SK-N-SH (cell line): Measurements from ENCODE around the gene LPP. TPM values are rescaled to one million over a fixed set of nuclear protein-coding genes. Genes with fewer than 3 reads are reported as not detected.
A peak's percentile ranks its signal among the peaks of the same experiment; 100 is the strongest.

Experiments
- CTCF ChIA-PET: fragments of 300-600, 350-600 bp; formaldehyde crosslinking; extraction: SDS; loops from one replicate; lab custom pipeline; 2021; lab: Yijun Ruan, JAX
- POLR2A ChIA-PET: fragments of 350-600 bp; sonication (Branson Sonifier 250); formaldehyde crosslinking; extraction: SDS; loops from one replicate; lab custom pipeline; 2020; ENCODE audit warnings: antibody characterized with exemption, inconsistent platforms; lab: Yijun Ruan, JAX
- DNase-seq: peaks from one replicate; pipeline ENCODE4 v3.0.0; 2012
- H2AFZ ChIP-seq: fragments of 200-600 bp; sonication (generic); 2 replicates; pipeline ENCODE4 v1.8.1; 2016; ENCODE audit warnings: antibody characterized with exemption, mild to moderate bottlenecking, low read depth
- H3F3A ChIP-seq: fragments of 200-600 bp; sonication (generic); replicated peaks from 2 replicates; pipeline ENCODE3; 2016; ENCODE audit warnings: antibody characterized with exemption, mild to moderate bottlenecking; ENCODE audit not compliant: insufficient read depth
- H3K27ac ChIP-seq, 2 experiments: fragments of 200-500 bp in 1 of 2; fragments of 200-600 bp in 1 of 2; sonication (Bioruptor generic) in 1 of 2; sonication (generic), shearing (Covaris generic) in 1 of 2; 2 replicates each; pipeline versions ENCODE4 v1.5.1 to v1.6.1; 2014 to 2016; ENCODE audit warnings: low read depth in 2 of 2, inconsistent platforms in 1 of 2, low read length in 1 of 2, mild to moderate bottlenecking in 1 of 2, mixed read lengths in 1 of 2
- H3K27me3 ChIP-seq: fragments of 200-600 bp; sonication (generic), shearing (Covaris generic); 2 replicates; pipeline ENCODE4 v1.6.1; 2016; ENCODE audit warnings: mixed run types; ENCODE audit not compliant: insufficient read depth
- H3K36me3 ChIP-seq, 2 experiments: fragments of 200-500 bp in 1 of 2; fragments of 200-600 bp in 1 of 2; sonication (Bioruptor generic) in 1 of 2; sonication (generic) in 1 of 2; replicated peaks in 1 of 2; 2 replicates each; pipeline versions ENCODE3 to v1.5.1; 2014 to 2016; ENCODE audit warnings: low read length in 1 of 2, mild to moderate bottlenecking in 1 of 2; ENCODE audit not compliant: insufficient read depth in 2 of 2, control insufficient read depth in 1 of 2
- H3K4me1 ChIP-seq, 2 experiments: fragments of 200-500 bp in 1 of 2; fragments of 200-600 bp in 1 of 2; sonication (Bioruptor generic) in 1 of 2; sonication (generic), shearing (Covaris generic) in 1 of 2; 2 replicates each; pipeline versions ENCODE4 v1.5.1 to v1.6.1; 2014 to 2016; ENCODE audit warnings: low read depth in 1 of 2, low read length in 1 of 2, mixed run types in 1 of 2; ENCODE audit not compliant: insufficient read depth in 2 of 2, control insufficient read depth in 1 of 2
- H3K4me2 ChIP-seq: fragments of 200-600 bp; sonication (generic), shearing (Covaris generic); 2 replicates; pipeline ENCODE4 v1.6.1; 2017; ENCODE audit warnings: mixed run types
- H3K4me3 ChIP-seq, 2 experiments: fragments of 200-500 bp in 1 of 2; fragments of 200-600 bp in 1 of 2; sonication (Bioruptor generic) in 1 of 2; sonication (generic), shearing (Covaris generic) in 1 of 2; 2 replicates each; pipeline versions ENCODE4 v1.5.1 to v1.8.1; 2014 to 2016; ENCODE audit warnings: low read depth in 2 of 2, inconsistent platforms in 1 of 2, low read length in 1 of 2, mild to moderate bottlenecking in 1 of 2, mixed read lengths in 1 of 2, moderate library complexity in 1 of 2
- H3K79me2 ChIP-seq: fragments of 200-600 bp; sonication (generic); 2 replicates; pipeline ENCODE4 v1.8.1; 2017; ENCODE audit warnings: mild to moderate bottlenecking; ENCODE audit not compliant: insufficient read depth
- H3K9ac ChIP-seq: fragments of 200-600 bp; sonication (generic); 2 replicates; pipeline ENCODE4 v1.6.1; 2017; ENCODE audit warnings: mixed run types
- H3K9me2 ChIP-seq: fragments of 200-600 bp; sonication (generic); 2 replicates; pipeline ENCODE4 v1.6.1; 2017; ENCODE audit warnings: mixed run types
- H3K9me3 ChIP-seq: fragments of 200-600 bp; sonication (generic); 2 replicates; pipeline ENCODE4 v1.6.1; 2017; ENCODE audit warnings: mixed run types, mild to moderate bottlenecking, moderate library complexity
- H4K20me1 ChIP-seq: fragments of 200-600 bp; sonication (generic); 2 replicates; pipeline ENCODE4 v1.6.1; 2017; ENCODE audit warnings: mild to moderate bottlenecking, mixed run types; ENCODE audit not compliant: insufficient read depth
- CHD2 ChIP-seq: fragments of 150-350 bp; IDR thresholded peaks from 2 replicates; pipeline ENCODE4 v1.6.1; 2018; ENCODE audit warnings: low read length; ENCODE audit not compliant: partially characterized antibody
- ELF1 ChIP-seq: IDR thresholded peaks from 2 replicates; pipeline ENCODE4 v1.4.0; 2012
- EP300 ChIP-seq, 2 experiments: IDR thresholded peaks; 2 replicates each; pipeline versions ENCODE4 v1.4.0 to v1.6.1; 2012; ENCODE audit warnings: borderline replicate concordance in 1 of 2, low read depth in 1 of 2, low read length in 1 of 2
- FOSL2 ChIP-seq: IDR thresholded peaks from 2 replicates; pipeline ENCODE4 v1.4.0; 2012; ENCODE audit warnings: low read depth, mild to moderate bottlenecking, moderate library complexity, borderline replicate concordance
- FOXM1 ChIP-seq: IDR thresholded peaks from 2 replicates; pipeline ENCODE4 v1.4.0; 2012; ENCODE audit warnings: low read depth, mild to moderate bottlenecking
- JUND ChIP-seq: IDR thresholded peaks from 2 replicates; pipeline ENCODE4 v1.4.0; 2012
- MAX ChIP-seq: IDR thresholded peaks from 2 replicates; pipeline ENCODE4 v1.4.0; 2012; ENCODE audit warnings: low read depth
- MEF2A ChIP-seq: IDR thresholded peaks from 2 replicates; pipeline ENCODE4 v1.4.0; 2012; ENCODE audit warnings: low read depth, borderline replicate concordance
- NRF1 ChIP-seq: IDR thresholded peaks from 2 replicates; pipeline ENCODE4 v1.6.1; 2012; ENCODE audit warnings: low read depth, mild to moderate bottlenecking, low read length
- PBX3 ChIP-seq: IDR thresholded peaks from 2 replicates; pipeline ENCODE4; 2012
- RFX5 ChIP-seq: IDR thresholded peaks from 2 replicates; pipeline ENCODE4 v1.6.1; 2012; ENCODE audit warnings: mild to moderate bottlenecking, improper control_type of control experiment, low read length
- TAF1 ChIP-seq: IDR thresholded peaks from 2 replicates; pipeline ENCODE4 v1.6.1; 2012; ENCODE audit warnings: low read depth, mild to moderate bottlenecking, low read length, moderate library complexity, borderline replicate concordance
- TCF12 ChIP-seq: IDR thresholded peaks from 2 replicates; pipeline ENCODE4 v1.4.0; 2012
- WGBS: methylation state at CpG from one replicate; pipeline ENCODE4 v1.1.6; 2017; ENCODE audit warnings: low lambda C conversion rate; 5-methylcytosine and 5-hydroxymethylcytosine counted together
- polyA plus RNA-seq, 3 experiments: library from polyadenylated mRNA; depleted of rRNA; stranded (reverse); fragments of >200 nt; gene quantifications; 2 replicates each; pipeline ENCODE4 v1.2.3, GENCODE V29; 2012
- TF ChIP-seq, protein P1 (sequence below): IDR thresholded peaks from 2 replicates; pipeline ENCODE4 v1.4.0; 2012; ENCODE audit warnings: low read depth, borderline replicate concordance
- TF ChIP-seq, protein P2 (sequence below): IDR thresholded peaks from 2 replicates; pipeline ENCODE4 v1.6.1; 2012; ENCODE audit warnings: mild to moderate bottlenecking, low read depth, low read length, moderate library complexity

The LPP gene
- polyA plus RNA-seq, 1 of the 3 experiments (the other 2 are of a cell fraction), result 6.6 TPM

GRCh38 chr3:188343894-188344293 is 189.9 kb downstream of the LPP start:
- peaks cover 77% of the 10 kb centered on the region for H3K79me2 ChIP-seq
- peaks cover 0 to 12% of the 10 kb centered on the region in 2 experiments for H3K36me3 ChIP-seq
- no peaks in the 10 kb centered on the region for H3K9me2 ChIP-seq
- H3K27me3 ChIP-seq, result no peaks in the 10 kb centered on the region
- no peaks in the 10 kb centered on the region for H3K9me3 ChIP-seq
- no peak overlapping the region for H3K4me2 ChIP-seq
- no peak overlapping the region for H3K4me3 ChIP-seq
- no peak for DNase-seq
- ChIA-PET POLR2A (no interaction called here), CTCF (no interaction called here)
- 52% methylated on average over 5 of the region's 5 CpGs for WGBS
- TF ChIP-seq RFX5 (no peak), MEF2A (no peak), NRF1 (no peak), TCF12 (no peak), CHD2 (no peak)
- TF ChIP-seq, protein P1, sequence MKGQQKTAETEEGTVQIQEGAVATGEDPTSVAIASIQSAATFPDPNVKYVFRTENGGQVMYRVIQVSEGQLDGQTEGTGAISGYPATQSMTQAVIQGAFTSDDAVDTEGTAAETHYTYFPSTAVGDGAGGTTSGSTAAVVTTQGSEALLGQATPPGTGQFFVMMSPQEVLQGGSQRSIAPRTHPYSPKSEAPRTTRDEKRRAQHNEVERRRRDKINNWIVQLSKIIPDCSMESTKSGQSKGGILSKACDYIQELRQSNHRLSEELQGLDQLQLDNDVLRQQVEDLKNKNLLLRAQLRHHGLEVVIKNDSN, result no peak
- H3K9ac ChIP-seq, result no peak overlapping the region
- no peaks in the 10 kb centered on the region for H4K20me1 ChIP-seq
- no peak overlapping the region for H3K27ac ChIP-seq
- no peak overlapping the region for H2AFZ ChIP-seq
- peaks cover 0 to 30% of the 10 kb centered on the region in 2 experiments; a peak in 2 of 4 replicates for H3K4me1 ChIP-seq
- H3F3A ChIP-seq, result peaks cover 26% of the 10 kb centered on the region

DNA sequence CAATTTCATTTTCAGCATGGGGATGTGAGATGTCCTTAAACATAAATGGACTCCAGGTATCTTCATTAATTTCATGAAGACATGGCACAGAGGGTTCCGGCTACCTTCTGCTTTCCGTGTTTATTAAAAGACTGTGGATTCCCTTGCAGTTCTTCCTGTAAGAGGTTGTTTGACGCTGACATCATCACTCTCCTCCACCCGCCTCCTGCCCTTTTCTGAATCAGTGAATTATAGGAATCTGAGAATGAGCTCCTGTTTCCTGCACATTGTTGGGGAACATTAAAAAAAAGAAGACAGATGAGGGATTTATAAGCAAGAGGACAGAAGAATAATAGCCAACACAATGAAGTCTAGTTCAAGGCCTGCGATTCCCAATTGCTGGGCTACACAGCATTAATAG is 191.3 kb downstream of the LPP start:
- Histone ChIP-seq H3K4me3 (peak overlapping the region in 1 of 2 experiments; percentile 38; a peak in 2 of 4 replicates), H2AFZ (peak overlapping the region; percentile 17; the same call in 1 of the 2 replicates), H3K79me2 (peaks cover 78% of the 10 kb centered on the region), H3K9me2 (no peaks in the 10 kb centered on the region), H3K4me1 (peaks cover 0 to 33% of the 10 kb centered on the region in 2 experiments; a peak in 3 of 4 replicates), H3K36me3 (peaks cover 0 to 9% of the 10 kb centered on the region in 2 experiments), H3K27me3 (no peaks in the 10 kb centered on the region), H3K27ac (peak overlapping the region; percentile 64 to 81), H3K4me2 (peak overlapping the region; percentile 73), H3F3A (peaks cover 30% of the 10 kb centered on the region), H4K20me1 (peaks cover 5% of the 10 kb centered on the region; the same call in 1 of the 2 replicates), H3K9me3 (no peaks in the 10 kb centered on the region), H3K9ac (peak overlapping the region; percentile 49; the same call in 1 of the 2 replicates)
- CTCF ChIA-PET, result no interaction called here
- WGBS, result 18% methylated on average over 5 of the region's 5 CpGs
- TF ChIP-seq, protein P2, sequence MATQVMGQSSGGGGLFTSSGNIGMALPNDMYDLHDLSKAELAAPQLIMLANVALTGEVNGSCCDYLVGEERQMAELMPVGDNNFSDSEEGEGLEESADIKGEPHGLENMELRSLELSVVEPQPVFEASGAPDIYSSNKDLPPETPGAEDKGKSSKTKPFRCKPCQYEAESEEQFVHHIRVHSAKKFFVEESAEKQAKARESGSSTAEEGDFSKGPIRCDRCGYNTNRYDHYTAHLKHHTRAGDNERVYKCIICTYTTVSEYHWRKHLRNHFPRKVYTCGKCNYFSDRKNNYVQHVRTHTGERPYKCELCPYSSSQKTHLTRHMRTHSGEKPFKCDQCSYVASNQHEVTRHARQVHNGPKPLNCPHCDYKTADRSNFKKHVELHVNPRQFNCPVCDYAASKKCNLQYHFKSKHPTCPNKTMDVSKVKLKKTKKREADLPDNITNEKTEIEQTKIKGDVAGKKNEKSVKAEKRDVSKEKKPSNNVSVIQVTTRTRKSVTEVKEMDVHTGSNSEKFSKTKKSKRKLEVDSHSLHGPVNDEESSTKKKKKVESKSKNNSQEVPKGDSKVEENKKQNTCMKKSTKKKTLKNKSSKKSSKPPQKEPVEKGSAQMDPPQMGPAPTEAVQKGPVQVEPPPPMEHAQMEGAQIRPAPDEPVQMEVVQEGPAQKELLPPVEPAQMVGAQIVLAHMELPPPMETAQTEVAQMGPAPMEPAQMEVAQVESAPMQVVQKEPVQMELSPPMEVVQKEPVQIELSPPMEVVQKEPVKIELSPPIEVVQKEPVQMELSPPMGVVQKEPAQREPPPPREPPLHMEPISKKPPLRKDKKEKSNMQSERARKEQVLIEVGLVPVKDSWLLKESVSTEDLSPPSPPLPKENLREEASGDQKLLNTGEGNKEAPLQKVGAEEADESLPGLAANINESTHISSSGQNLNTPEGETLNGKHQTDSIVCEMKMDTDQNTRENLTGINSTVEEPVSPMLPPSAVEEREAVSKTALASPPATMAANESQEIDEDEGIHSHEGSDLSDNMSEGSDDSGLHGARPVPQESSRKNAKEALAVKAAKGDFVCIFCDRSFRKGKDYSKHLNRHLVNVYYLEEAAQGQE, result no peak
- TF ChIP-seq EP300 (IDR thresholded peaks at IDR 0.05; ENCODE audit: borderline replicate concordance in 1 of 2, low read depth in 1 of 2, low read length in 1 of 2) (peak in 1 of 2 experiments; percentile 25; a peak in 1 of 4 replicates), PBX3 (peak; percentile 59), ELF1 (no peak), FOXM1 (no peak), JUND (peak; percentile 45; the same call in 1 of the 2 replicates), FOSL2 (0 out of 2 replicates have a peak, but pooled peaks have one; percentile 5), MAX (0 out of 2 replicates have a peak, but pooled peaks have one; percentile 22), TAF1 (no peak)
- DNase-seq, result no peak
- POLR2A ChIA-PET, result no interaction called here
